Measurements from ENCODE around the gene TTLL8.

Gene TTLL8

DNA sequence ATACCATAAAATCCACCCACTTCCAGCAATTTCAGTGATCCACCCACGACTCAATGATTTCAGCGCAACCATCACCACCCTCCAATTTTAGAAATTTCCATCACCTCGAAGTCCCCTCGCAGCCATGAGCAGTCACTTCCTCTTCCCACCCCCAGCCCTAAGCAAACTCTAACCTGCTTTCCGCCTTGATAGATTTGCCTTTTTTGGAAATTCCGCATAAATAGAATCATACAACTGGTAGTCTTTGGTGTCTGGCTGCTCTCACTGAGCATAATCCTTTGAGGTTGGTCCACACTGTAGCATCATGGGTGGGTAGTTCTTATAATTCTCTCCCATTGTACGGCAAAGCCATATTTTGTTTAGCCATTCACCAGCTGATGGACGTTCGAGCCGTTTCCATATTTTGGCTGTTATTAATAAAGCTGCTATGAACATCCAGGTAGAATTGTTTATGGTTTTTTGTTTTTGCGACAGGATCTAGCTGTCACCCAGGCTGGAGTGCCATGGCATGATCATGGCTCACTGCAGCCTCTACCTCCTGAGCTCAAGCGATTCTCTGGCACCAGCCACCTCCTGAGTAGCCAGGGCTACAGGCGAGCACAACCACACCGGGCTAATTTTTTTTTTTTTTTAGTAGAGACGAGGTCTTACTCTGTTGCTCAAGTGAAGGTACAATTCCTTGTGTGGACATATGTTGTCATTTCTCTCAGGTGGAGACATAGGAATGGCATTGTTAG, 81.5 kb downstream of the TTLL8 start:
- no peak for DNase-seq

- DNase-seq, result peak in 1 of 2 experiments; percentile 21
Observed at GRCh38 chr22:49975543-49976389, 82.3 kb downstream of the TTLL8 start.

- DNase-seq, result no peak
Observed at GRCh38 chr22:49973018-49973961, 84.8 kb downstream of the TTLL8 start.

- DNase-seq, result no peak
Observed at GRCh38 chr22:49972163-49973017, 85.7 kb downstream of the TTLL8 start.

GRCh38 chr22:49971232-49972162, 86.6 kb downstream of the TTLL8 start:
- no peak for DNase-seq

DNA sequence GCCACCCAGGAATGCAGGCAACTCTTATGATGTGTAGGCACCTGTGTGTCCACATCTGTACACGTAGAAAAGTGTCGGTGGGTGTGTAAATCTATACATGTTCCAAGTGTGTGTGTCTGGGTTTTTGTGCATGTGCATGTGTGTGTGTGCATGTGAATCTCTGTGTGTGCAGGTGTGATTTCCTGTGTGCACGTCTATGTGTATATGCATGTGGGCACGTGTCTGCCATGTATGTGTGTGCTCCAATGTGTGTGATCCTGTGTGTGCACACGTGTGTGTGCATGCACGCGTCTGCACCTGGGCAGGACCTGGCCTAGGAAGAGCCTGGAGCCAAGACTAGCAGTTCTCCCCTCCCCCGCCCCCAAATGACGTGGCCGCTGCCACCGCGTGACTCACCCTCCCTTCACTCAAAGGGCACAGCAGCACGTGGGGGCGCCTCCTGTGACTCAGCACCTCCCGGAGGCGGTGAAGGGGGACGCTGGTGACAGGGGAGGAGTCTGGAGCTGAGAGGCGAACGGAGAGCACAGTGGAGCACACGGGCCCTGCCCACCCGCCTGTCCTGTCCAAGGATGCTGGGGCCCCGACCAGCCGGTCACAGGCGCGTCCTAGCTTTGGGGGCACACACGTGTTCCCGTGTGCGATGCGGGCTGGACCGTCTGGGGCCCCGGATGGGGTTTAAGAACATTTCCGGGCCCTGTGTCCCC, 87.4 kb downstream of the TTLL8 start:
- peak; percentile 16 to 21 for DNase-seq

- no peak for DNase-seq
Observed at GRCh38 chr22:49969751-49970527, 88.2 kb downstream of the TTLL8 start.

GRCh38 chr22:49968831-49969661, 89.1 kb downstream of the TTLL8 start:
- no peak for DNase-seq

Measured in NCI-H1930 (cell line).